ENCODE data around the gene LRRC45. TPM values are rescaled to one million over a fixed set of nuclear protein-coding genes. Genes with fewer than 3 reads are reported as not detected.

Gene LRRC45
- total RNA-seq, 1 experiment from 2014 or later: 35.2 TPM

- peaks cover 53% of the 10 kb centered on the region for H3K36me3 ChIP-seq
- no peaks in the 10 kb centered on the region for H3K27me3 ChIP-seq (replicated peaks)
- no peak overlapping the region for H3K27ac ChIP-seq
- H3K9me3 ChIP-seq (replicated peaks): peaks cover 5% of the 10 kb centered on the region; the same call in 1 of the 2 replicates
- H3K4me1 ChIP-seq (replicated peaks): no peaks in the 10 kb centered on the region
- H3K4me3 ChIP-seq: no peak overlapping the region
- DNase-seq (ENCODE audit: low read depth in 1 of 2, low spot score in 2 of 2): peak in 1 of 2 experiments; percentile 48
These were observed 35.8 kb upstream of the LRRC45 start for GRCh38 chr17:81987161-81987770.

- Histone ChIP-seq H3K4me1 (replicated peaks) (peaks cover 17% of the 10 kb centered on the region), H3K9me3 (replicated peaks) (peaks cover 5% of the 10 kb centered on the region; the same call in 1 of the 2 replicates), H3K36me3 (peaks cover 46% of the 10 kb centered on the region), H3K27me3 (replicated peaks) (no peaks in the 10 kb centered on the region), H3K27ac (no peak overlapping the region), H3K4me3 (no peak overlapping the region)
- no peak for DNase-seq (ENCODE audit: low read depth in 1 of 2, low spot score in 2 of 2)
These were observed 32.0 kb upstream of the LRRC45 start for GRCh38 chr17:81990836-81991683.

DNA sequence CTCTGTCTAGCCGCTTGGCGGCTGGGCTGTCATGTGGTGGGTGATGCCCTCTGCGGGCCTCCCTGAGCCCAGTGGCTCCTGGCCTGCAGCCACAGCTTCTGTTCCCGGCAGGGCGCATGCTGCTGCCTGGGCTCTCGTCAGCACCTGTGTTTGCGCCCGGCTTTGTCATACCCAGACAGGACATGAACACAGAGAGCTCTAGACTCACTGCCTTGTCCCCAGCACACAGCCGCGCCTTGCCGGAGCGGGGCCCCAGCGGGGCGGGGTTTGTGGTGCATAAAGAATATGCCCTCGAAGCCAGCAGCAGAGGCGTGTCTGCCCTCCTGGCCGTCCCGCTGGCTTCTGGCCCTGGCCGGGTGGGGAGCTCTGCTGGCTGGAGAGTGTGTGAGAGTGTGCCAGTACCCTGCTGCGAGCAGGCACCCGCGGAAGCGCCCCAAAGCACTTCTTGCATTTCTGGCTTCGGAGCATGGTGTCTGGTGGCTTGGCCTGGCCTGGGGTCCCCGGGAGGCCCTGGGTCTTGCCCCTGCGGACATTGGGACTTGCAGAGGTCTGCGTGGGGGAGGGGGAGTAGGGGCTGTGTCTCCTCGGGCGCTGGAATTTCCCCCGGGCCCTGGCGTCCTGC, 31.3 kb upstream of the LRRC45 start:
- Histone ChIP-seq H3K4me1 (replicated peaks) (peaks cover 17% of the 10 kb centered on the region), H3K36me3 (peaks cover 46% of the 10 kb centered on the region), H3K9me3 (replicated peaks) (peaks cover 5% of the 10 kb centered on the region; the same call in 1 of the 2 replicates), H3K27ac (no peak overlapping the region), H3K4me3 (no peak overlapping the region), H3K27me3 (replicated peaks) (no peaks in the 10 kb centered on the region)
- no peak for DNase-seq (ENCODE audit: low read depth in 1 of 2, low spot score in 2 of 2)

GRCh38 chr17:81992306-81993102, 30.6 kb upstream of the LRRC45 start:
- H3K4me1 ChIP-seq (replicated peaks): peaks cover 17% of the 10 kb centered on the region
- H3K4me3 ChIP-seq: no peak overlapping the region
- H3K9me3 ChIP-seq (replicated peaks): peaks cover 5% of the 10 kb centered on the region; the same call in 1 of the 2 replicates
- peaks cover 47% of the 10 kb centered on the region for H3K36me3 ChIP-seq
- H3K27me3 ChIP-seq (replicated peaks): no peaks in the 10 kb centered on the region
- no peak overlapping the region for H3K27ac ChIP-seq
- no peak for DNase-seq (ENCODE audit: low read depth in 1 of 2, low spot score in 2 of 2)

DNA sequence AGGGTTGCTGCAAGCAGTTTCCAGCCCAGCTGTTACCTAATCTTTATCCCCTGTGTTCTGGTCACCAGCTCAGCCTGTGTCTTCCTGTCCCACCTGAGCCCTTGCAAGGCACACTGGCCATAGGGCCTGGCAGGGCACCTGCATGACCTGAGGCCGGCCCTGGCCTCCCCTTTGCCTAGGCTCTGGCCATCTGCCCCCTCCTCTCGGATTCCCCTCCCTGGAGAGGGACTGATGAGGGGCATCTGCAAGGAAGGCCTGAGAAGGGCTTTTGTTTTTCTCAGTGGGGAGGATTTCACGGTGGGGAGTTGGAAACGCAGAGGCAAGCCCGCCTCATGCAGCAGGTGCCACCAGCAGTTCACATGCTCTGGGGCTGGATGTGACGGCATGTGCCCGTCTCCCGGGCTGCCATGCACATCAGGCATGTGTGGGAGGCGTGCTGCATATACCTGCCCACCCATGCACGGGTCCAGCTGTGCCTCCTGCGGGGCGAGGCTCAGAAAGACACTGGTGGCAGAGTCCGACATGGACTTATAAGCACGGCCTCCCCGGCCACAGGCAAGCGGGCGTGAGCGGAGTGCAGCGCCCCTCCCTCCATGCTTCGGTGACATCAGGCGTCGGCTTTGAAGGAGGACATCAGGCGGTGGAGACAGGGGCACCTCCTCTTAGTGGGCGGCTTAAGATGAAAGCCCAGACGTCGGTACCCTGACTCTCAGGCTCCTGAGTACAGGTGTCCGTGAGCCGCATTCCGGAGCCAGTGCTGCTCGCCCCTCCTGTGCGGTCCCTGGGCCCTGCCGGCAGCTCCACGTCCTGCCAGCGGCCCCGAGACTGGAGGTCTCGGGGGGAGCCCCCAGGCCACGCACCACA, 29.1 kb upstream of the LRRC45 start:
- Histone ChIP-seq H3K27ac (no peak overlapping the region), H3K9me3 (replicated peaks) (peaks cover 5% of the 10 kb centered on the region; the same call in 1 of the 2 replicates), H3K36me3 (peaks cover 47% of the 10 kb centered on the region), H3K4me1 (replicated peaks) (peaks cover 17% of the 10 kb centered on the region), H3K4me3 (no peak overlapping the region), H3K27me3 (replicated peaks) (no peaks in the 10 kb centered on the region; the same call in 1 of the 2 replicates)
- DNase-seq (ENCODE audit: low read depth in 1 of 2, low spot score in 2 of 2): no peak

DNA sequence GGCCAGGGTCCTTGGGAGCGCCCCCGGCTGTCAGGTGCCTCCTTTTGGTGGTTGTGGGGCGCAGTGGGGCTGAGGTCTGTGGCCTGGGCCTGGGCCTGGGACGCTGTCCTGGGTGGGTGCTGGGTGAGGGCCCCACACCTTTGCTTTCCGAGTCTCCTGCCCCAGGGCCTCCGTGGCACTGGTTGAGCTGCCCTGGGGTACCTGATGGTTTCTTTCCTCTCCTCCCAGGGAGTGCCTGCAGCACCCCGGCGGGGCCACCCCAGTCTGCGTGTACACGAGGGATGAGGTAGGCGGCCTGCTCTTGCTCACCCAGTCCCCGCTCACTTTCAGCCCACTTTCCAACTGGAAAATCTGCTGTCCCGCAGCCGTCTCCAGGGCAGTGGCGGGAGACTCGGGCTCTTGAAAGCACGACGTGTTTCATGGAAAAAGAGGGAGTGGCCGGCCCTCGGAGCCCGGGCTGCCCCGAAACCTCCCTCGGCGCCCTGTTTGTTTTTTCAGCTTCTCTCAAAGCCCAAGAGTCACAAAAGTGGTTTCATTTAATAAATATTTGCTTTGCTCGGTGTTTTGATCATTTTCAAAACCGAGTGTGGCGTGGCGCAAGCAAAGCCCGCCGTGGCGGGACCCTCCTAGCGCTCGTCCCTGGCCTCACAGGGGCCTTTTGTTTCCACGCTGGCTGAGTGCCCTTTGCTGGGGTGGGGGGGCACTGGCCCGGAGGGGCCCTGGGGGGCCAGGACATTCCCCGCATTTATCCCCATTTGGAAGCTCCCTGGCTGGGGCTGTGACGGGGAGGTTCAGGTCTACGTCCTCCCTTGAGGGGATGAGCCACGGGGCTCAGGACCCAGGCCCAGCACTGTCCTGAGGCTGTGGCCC, 28.3 kb upstream of the LRRC45 start:
- H3K36me3 ChIP-seq: peaks cover 41% of the 10 kb centered on the region
- H3K27ac ChIP-seq: no peak overlapping the region
- H3K9me3 ChIP-seq (replicated peaks): peaks cover 5% of the 10 kb centered on the region; the same call in 1 of the 2 replicates
- no peak overlapping the region for H3K4me3 ChIP-seq
- H3K27me3 ChIP-seq (replicated peaks): no peaks in the 10 kb centered on the region; the same call in 1 of the 2 replicates
- DNase-seq (ENCODE audit: low read depth in 1 of 2, low spot score in 2 of 2): peak; percentile 79 to 89
- H3K4me1 ChIP-seq (replicated peaks): peaks cover 17% of the 10 kb centered on the region

DNA sequence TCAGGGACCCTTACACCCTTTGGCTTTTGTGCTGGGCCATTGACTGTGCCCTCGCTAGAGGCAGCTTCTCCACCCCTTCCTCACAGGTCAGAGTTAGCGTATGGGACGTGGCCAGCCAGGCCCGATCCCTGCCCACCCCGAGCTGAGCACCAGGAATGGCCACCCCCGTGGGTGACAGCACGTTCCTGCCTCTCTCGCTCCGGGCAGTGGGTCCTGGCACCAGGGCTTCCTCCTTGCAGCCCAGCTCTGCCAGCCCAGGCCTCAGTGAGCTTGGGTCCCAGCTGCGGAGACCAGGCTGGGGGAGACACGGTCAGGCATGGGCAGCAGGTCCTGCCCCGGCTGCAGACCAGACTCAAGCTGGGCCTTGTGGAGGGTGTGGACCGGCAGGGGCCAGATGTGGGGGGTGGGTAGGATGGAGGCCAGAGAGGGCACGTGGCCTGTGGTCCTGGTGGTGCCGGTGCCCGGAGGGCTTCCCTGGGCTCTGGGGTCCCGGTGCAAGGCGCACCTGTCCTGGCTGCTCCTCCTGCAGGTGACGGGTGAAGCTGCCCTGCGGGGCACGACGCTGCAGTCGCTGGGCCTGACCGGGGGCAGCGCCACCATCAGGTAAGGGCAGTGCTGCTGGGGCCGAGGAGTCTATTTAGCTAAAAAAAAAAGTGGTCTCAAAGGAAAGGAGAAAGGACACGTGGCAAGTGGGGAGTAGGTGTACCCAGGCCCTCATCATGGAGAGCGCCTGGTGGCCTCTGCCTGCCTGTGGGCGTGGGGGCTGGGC, 27.5 kb upstream of the LRRC45 start:
- no peak overlapping the region for H3K27ac ChIP-seq
- H3K4me3 ChIP-seq: no peak overlapping the region
- peaks cover 4% of the 10 kb centered on the region; the same call in 1 of the 2 replicates for H3K9me3 ChIP-seq (replicated peaks)
- no peaks in the 10 kb centered on the region; the same call in 1 of the 2 replicates for H3K27me3 ChIP-seq (replicated peaks)
- H3K4me1 ChIP-seq (replicated peaks): peaks cover 17% of the 10 kb centered on the region
- DNase-seq (ENCODE audit: low read depth in 1 of 2, low spot score in 2 of 2): no peak
- peaks cover 35% of the 10 kb centered on the region for H3K36me3 ChIP-seq

- peaks cover 29% of the 10 kb centered on the region for H3K36me3 ChIP-seq
- no peak overlapping the region for H3K27ac ChIP-seq
- no peaks in the 10 kb centered on the region; the same call in 1 of the 2 replicates for H3K27me3 ChIP-seq (replicated peaks)
- no peaks in the 10 kb centered on the region for H3K9me3 ChIP-seq (replicated peaks)
- H3K4me3 ChIP-seq: no peak overlapping the region
- no peak for DNase-seq (ENCODE audit: low read depth in 1 of 2, low spot score in 2 of 2)
- peaks cover 17% of the 10 kb centered on the region for H3K4me1 ChIP-seq (replicated peaks)
These were observed 26.8 kb upstream of the LRRC45 start for GRCh38 chr17:81996232-81996756.

DNA sequence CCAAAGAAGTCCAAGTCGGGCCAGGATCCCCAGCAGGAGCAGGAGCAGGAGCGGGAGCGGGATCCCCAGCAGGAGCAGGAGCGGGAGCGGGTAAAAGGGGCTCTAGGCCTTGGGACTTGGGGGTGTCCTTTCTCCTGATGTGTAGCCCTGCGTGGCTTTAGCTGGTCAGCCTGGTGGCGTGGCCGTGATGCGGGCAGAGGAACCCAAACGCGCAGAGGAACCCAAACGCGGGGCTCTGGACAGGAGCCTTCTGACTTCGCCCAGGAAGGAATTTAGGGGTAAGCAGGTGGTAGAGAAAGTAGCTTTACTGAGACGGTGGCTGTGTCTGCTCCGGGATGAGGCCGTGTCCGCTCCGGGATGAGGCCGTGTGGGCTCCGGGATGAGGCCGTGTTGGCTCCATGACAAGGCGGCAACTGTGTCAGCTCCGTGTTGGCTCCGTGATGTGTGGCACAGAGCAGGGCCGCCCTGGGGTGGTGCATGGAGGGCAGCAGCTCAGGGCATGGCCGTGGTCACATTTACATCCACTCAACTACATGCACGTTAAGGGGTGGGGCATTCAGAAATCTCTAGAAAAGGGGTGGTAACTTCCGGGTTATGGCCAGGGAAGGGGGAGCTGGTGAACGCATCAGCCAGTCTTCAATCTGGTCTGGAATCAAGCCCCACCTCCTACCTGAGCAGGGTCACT, 26.2 kb upstream of the LRRC45 start:
- Histone ChIP-seq H3K4me3 (no peak overlapping the region), H3K9me3 (replicated peaks) (no peaks in the 10 kb centered on the region), H3K27me3 (replicated peaks) (no peaks in the 10 kb centered on the region; the same call in 1 of the 2 replicates), H3K4me1 (replicated peaks) (peaks cover 17% of the 10 kb centered on the region), H3K27ac (no peak overlapping the region), H3K36me3 (peaks cover 23% of the 10 kb centered on the region)
- DNase-seq (ENCODE audit: low read depth in 1 of 2, low spot score in 2 of 2): no peak

- Histone ChIP-seq H3K27ac (no peak overlapping the region), H3K9me3 (replicated peaks) (no peaks in the 10 kb centered on the region), H3K4me3 (no peak overlapping the region), H3K4me1 (replicated peaks) (peaks cover 27% of the 10 kb centered on the region), H3K27me3 (replicated peaks) (no peaks in the 10 kb centered on the region; the same call in 1 of the 2 replicates), H3K36me3 (peaks cover 23% of the 10 kb centered on the region)
- no peak for DNase-seq (ENCODE audit: low read depth in 1 of 2, low spot score in 2 of 2)
These were observed 24.9 kb upstream of the LRRC45 start for GRCh38 chr17:81998212-81998611.

Measured in SJSA1 (cell line).